ENCODE data around the gene ZMYND10.

The ZMYND10 gene

DNA sequence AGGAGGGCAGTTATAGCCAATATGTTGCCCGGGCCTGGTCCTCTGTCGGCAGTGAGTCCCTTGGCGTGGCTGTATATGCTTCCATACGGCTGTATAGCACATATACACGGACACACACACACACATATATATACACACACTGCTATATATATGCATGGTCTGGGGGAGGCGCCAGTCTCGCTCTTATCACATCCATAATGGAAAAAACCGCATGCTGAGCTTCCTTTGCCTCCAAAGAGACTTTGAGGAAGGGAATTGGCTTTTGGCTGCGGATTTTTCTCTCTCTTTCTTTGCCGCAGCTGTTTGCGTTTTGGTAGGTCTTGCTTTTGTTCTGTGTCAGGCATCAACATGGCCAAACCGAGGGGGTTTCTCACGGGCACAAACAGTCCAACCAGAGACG lies 25.1 kb upstream of the ZMYND10 start:
- peak; percentile 13 for DNase-seq

GRCh38 chr3:50369012-50369670 lies 23.6 kb upstream of the ZMYND10 start:
- no peak for DNase-seq

DNA sequence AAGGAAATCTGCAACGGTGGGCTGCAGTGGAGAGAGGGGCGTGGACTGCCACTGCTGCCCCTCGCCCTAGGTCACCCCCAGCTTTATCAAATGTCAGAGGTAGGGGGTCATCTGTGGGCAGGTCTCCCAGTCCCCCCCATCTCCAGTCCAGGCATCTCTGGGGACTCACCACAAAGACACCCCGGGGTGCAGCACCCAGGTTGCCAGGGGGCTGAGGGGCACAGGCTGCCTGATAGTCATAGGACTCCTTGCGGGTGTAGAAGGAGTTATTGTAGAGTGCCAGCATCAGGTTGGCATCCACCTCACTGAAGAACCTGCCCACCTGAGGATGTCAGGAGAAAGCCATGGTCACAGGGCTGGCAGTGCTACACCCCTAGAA lies 20.3 kb upstream of the ZMYND10 start:
- DNase-seq: no peak

GRCh38 chr3:50365080-50365841 lies 19.7 kb upstream of the ZMYND10 start:
- DNase-seq: no peak

DNA sequence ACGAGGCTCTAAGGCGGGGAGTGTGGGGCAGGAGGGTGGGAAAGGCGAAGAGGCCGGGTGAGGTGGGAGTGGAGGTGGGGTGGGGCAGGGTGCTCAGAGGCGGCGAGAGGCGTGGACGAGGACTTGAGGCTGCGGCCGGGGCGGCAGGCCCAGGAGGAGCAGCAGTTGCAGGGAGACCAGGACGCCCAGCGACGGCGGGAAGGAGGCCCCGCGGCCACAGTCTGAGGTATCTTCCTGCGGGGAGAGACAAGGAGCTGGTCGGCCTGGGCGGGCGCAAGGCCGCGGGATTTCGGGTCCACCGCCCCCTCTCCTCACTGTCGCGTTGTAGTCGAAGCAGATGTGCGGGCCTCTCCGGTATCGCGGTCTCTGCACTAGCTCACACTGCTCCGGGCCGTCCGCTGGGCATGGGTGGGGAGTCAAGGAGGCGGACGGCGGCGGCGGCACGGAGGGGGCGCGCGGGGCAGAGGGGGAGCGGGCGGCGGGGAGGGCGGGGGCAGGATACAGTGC lies 19.1 kb upstream of the ZMYND10 start:
- no peak for DNase-seq

GRCh38 chr3:50359760-50360110 lies 14.2 kb upstream of the ZMYND10 start:
- DNase-seq: no peak

DNA sequence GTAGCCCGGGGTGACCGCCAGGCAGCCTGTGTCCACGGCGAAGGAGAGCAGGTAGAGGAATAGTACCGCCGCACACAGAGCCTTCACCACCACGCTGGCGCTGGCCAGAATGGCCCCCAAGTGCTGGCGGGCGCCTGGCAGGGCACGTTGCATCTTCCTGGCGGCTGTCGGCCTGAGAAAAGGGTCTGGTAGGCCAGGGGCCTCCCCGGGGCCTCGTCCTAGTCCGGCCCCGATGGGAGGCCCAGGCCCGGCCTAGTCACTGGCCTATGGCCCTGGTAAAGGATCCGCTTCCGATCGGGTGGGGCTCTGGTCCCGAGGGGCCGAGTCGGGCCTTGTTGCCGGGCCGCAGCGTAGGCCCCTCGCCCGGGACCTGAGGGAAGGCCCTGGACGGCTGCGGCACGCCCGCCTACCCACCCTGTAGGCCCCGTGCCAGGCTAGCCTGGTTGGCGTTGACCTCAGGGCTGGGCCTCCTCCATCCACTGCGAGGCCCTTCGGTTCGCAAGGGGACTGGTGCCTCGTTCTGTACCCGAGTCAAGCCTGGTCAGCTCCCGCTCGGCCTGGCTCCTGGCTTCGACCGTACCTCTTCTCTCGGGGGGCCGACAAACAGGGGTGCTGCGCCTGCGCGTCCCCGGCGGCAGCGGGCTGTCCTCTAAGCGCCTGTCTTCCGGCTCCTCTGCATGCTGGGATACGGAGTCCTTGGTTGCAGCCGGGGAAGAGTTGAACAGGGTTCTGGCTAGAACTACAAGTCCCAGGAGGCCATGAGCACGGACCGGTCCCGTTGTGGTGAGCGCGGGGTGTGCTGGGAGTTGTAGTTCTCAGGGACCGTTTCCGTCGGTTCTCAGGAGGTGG lies 13.6 kb upstream of the ZMYND10 start, which contains the start of gene TMEM115:
TSS of gene TMEM115 (minus strand) at position 611 of the 849 bp plus-strand sequence. CDS start at position 153, 458 bp downstream.
- DNase-seq: peak; percentile 87

DNA sequence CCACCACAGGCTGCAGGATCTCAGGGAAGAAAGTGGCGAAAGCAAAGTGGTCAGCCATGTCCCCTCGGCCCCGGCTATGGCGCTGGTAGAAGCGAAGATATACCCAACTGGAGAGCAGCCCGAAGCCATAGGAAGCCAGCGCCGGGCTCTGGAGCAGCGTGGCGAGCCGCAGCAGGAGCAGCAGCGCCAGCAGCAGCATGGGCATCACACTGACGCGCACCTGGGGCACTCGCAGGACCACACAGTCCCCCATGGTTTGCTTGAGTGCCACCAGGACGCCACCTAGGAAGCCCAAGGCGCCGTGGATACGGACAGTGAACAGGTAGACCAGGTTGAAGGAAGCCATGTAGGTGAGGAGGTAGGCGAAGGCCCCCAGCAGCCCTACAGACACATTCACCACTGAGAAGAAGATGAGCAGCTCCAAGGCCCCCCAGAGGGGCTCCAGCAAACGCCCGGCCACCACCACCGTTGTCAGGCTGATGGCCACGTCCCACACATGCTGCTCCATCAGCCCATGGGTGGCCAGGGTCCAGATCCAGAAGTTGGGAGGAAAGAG lies 12.9 kb upstream of the ZMYND10 start:
- DNase-seq: no peak

GRCh38 chr3:50357481-50357880 lies 11.9 kb upstream of the ZMYND10 start:
- no peak for DNase-seq

- DNase-seq: peak; percentile 26
Measured at GRCh38 chr3:50356553-50356952, 11.0 kb upstream of the ZMYND10 start.

GRCh38 chr3:50355829-50356552 lies 10.5 kb upstream of the ZMYND10 start:
- no peak for DNase-seq

DNA sequence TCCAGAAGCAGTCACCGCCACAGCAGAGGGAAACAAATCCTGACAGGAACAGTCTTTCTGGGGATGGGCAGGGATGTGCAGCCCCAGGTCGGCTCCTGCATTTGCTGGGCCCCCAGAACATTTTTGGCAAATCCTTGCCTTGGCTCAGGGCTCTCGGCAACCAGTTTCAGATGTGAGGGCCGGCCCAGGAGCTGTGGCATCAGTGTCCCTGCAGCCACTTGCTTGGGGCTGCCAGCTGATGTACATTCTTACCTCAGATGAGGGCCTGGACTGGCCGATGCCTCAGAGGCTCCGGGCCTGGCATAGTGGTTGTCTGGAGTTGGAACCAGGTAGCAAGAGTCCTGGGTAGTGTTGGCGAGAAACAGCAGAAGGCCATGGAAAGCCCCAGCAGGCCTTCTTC lies 9.3 kb upstream of the ZMYND10 start:
- DNase-seq: no peak

GRCh38 chr3:50354186-50354764 lies 8.7 kb upstream of the ZMYND10 start:
- DNase-seq: no peak

DNA sequence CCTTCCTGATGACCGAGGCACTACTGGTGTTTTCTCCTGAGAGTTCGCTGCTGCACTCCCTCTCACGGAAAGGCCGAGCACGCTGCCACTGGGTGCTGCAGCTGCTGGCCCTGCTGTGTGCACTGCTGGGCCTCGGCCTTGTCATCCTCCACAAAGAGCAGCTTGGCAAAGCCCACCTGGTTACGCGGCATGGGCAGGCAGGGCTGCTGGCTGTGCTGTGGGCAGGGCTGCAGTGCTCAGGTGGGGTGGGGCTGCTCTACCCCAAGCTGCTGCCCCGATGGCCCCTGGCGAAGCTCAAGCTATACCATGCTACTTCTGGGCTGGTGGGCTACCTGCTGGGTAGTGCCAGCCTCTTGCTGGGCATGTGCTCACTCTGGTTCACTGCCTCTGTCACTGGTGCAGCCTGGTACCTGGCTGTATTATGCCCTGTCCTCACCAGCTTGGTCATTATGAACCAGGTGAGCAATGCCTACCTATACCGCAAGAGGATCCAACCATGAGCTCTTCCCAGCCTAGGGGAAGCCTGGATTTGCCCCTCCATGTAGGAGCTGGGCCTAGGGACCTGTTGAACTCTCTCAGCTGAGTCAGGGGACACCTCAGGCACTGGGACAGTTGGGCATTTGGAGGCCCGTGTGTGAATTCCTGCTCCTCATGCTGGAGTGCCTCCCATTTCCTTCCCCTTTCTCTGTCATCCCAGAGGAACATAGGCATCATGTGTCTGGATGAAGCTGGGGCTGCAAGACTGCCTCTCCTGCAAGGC lies 7.9 kb upstream of the ZMYND10 start:
- no peak for DNase-seq

GRCh38 chr3:50352781-50353180 lies 7.2 kb upstream of the ZMYND10 start:
- DNase-seq: no peak

DNA sequence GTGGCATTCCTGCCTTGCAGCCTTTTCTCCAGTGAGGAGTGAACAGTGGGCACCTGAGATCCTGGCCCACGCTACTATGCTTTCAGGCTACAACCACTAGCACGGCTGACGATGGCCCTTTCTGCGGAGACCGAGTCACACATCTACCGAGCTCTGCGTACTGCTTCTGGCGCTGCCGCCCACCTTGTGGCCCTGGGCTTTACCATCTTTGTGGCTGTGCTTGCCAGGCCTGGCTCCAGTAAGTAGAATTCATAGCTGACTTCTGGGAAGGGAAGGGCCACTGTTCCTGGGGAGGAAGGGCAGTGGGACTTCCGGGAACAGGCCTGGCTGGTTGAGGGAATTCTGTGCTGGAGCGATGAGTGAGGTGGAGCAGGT lies 5.8 kb upstream of the ZMYND10 start:
- DNase-seq: no peak

- DNase-seq: peak; percentile 83
Measured at GRCh38 chr3:50350527-50351322, 5.2 kb upstream of the ZMYND10 start, which contains the start of the genes CYB561D2 and NPRL2. Gene CYB561D2 (plus strand): TSS chr3:50350862. CDS start chr3:50351434, 572 bp downstream. Gene NPRL2 (minus strand): TSS chr3:50350775. CDS start chr3:50350652, 123 bp downstream.

DNA sequence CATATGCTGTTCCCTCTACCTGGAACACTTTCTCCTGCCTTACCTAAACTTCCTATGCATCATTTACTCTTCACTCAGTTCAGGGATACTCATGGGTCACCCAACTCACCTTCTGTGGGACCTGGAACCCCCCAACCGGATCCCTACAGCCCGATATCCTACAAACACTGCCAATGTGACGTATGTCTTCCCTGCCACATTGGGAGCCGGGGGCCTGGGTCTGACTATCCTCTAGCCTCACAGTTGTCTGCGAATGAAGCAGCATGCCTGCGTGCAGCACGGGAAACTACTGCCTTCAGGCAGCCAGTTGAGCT lies 4.6 kb upstream of the ZMYND10 start:
- DNase-seq: no peak

DNA sequence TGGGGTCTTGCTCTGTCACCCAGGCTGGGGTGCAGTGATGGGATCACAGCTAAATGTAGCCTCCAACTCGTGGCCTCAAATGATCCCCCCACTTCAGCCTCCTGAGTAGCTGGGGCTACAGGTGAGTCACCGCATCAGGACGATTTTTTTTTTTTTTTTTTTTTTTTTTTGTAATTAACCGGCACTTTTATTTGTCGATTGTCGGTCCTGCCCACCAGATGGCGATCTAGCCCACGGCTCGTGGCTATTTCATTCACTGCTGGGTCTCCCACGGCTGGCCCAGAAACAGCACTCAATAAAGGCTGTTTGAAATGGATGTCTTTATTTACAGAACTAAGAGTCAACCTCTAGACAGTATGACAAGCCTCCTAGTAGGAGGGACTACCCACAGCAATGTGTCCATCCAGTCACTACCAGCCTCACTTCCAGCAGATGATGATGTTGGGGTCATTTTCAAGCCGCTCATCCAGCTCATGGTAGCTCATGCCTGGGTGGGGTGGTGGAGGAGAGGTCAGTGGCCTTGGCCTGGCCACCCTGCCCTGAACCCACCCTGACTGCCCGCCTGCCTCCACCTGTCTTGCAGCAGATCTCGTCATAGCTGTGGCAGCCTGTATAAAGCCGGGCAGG lies 1.8 kb upstream of the ZMYND10 start:
- peak; percentile 58 for DNase-seq

DNA sequence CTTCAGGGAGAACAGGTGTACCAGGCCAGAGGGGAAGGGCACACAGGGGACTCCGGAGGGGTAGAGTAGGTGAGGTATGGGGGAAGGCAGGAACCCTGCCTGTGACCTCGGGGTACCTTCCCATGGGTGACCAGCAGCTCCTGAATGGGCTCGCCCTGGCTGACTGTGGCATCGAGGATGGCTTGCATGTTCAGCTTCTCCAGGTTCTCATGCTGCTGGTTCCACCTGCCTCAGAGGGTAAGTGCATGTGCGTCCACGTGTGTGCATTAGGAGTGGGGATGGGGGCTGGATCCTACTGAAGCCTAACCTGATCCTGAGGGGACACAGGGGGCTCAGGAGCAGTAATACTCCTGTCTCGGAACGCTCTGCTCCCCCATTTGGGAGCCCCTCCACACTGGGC lies 524 bp downstream of the ZMYND10 start:
- no peak for DNase-seq

Data from NCI-H510A treated with DMSO at 0.1 percent for 48 hours (cell line).